SIG-M5 (cell line): ENCODE data around the gene RAB23.
"Not testable (repeated sequence)": the region's sequence is repeated elsewhere in the genome, so short reads cannot be mapped to it uniquely, and the experiment has no call there.

Experiments used
- DNase-seq: peaks from one replicate; lab custom pipeline; 2025; lab: John Stamatoyannopoulos, UW

The RAB23 gene

DNA sequence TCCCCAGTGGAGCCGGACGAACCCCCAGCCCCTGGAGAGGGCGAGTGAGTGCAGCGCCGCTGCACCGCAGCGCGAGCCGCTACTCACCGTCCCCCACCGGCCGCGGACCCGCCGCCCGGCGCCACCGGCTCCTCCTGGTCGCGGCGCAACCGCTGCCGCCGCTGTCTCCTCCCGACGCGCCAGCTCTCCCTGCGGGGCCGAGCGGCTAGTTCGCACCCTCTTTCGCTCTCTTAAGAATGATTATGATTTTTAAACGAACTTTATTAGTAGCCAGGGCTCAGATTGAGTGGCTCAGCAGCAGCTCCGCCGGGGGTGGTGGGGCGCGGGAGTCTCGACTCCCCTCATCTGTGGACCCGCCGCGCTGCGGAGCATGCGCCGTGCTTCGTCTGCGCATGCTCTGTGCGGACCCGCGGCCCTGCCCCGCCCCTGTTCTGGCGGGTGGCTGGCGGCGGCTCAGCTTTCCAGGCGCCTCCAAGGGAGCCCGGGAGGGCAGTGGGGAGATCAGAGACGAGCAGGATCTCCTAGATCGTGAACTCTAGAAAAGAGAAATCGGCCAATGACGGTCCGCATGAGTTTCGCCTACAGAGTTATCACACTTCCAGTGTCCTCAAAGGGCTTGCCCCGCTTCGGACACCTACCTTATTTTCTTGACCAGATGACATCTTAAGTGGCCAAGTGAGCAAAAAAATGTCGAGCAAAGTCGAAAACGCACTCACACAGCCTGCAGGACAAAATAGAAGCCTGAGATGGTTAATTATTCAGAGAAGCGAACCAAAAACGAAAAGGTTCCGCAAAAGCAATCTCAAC lies at the start of gene RAB23:
Gene RAB23, minus strand, starts transcription at position 372 of the 807 bp plus-strand sequence. CDS start 11,927 bp downstream, outside the sequence.
- no peak for DNase-seq

DNA sequence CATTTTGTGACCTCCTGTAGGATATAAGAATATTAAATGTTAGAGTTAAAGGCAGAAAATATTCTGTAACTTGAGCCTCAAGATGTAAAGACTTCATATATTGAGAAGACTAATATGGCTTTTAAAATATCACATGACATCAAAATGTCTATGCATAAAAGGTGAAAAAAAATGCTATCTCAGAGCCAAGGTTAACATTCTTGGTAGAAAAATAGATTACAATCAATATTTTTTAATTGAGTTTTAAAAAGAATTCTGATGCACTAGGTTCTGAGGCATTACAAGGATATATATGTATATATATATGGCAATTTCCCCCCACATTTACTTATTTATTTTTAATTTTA lies 46.2 kb upstream of the RAB23 start:
- DNase-seq, result no peak

DNA sequence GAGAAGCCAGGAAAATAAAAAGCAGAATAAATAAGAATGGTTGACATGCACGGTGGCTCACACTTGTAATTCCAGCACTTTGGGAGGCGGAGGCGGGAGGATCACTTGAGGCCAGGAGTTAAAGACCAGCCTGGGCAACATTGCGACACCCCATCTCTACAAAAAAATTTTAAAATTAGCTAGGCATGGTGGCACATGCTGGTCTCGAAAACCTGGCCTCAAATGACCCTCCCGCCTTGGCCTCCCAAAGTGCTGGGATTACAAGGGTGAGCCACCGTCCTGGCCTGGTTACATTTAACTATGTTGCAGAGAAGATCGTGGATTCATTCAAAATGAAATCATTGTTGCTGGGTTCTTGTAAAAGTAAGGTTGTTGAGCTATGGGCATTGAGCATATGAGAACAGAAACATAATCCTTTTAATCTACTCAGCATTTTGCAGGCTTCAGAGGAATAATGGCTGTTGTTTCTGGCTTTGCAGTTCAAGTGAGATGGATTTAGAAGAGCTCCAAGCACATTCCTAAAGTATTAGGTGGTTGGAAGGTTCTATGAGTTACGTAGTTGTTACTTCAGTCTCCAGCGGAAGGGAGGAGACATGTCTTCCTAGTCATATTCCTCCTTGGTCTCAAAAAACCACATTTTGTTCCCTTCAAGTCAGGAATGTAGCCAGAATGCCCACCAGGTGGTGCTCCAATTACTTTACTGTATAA lies 45.6 kb upstream of the RAB23 start:
- DNase-seq, result no peak

DNA sequence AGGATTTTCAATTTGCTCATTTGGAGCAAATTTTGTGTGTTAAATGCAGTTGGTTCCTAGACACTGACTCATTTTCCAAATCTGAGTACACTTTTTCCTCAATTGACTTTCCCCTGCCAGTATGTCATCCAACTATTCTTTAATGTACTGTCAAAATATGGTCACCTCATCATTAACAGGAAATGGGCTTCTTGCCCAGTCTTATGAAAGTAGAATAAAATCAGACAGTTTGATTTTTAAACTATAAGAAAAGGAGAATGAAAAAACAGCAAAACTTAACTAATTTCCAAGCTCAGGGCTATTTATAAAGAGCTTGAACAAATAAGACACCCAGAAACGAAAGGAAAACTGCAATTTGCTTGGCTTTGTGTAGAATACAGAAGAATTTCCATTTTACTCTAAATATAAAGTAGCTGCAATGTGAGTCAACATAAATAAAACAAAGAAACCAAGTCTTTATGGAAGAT lies 43.7 kb upstream of the RAB23 start:
- no peak for DNase-seq

DNA sequence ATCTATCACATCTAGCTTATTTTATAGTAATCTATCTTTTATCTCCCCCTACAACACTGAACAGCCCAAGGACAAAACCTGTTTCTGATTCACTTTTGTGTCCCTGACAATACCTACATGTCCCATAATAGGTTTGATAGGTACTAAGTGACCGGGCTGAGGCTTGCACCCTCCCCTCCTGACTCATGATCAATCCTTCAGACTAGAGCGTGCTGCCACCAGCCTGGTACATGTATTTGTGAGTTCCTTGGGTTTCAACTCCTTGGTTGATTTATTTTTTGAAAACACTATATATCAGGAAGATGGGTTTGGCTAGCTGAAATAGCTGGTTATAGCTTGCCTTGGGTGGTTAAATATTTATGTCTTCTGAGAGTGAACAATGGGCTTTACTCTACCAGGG lies 41.6 kb upstream of the RAB23 start:
- no peak for DNase-seq

DNA sequence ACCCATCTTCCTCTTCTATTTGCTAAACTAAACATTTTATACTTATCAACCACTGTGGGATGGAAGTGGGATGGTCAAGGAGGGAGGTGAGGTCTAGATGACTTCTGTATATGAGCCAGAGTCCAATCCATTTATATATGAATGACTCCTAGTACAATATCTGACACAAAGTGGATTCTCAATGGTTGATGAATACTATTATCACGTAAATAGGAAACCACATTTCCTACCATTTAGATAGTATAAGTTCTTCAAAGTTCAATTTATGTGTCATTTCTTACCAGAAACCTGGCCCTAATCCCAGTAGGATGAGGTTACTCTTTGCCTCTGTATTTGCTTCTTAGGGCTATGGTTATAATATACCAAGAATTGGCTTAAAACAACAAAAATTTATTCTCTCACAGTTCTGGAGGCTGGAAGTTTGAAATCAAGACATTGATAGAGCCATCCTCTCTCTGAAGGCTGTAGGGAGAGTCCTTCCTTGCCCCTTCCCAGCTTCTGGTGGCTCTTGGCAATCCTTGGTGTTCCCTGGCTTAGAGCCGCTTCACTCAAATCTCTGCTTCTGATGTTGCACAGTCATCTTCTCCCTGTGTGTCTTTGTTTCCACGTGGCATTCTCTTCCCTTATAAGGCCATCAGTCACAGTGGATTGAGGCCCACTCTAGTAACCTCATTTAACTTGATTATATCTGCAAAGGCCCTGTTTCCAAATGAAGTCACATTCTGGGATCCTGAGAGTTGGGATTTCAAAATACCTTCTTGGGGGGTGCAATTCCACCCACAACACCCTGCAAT lies 41.0 kb upstream of the RAB23 start:
- DNase-seq, result no peak

DNA sequence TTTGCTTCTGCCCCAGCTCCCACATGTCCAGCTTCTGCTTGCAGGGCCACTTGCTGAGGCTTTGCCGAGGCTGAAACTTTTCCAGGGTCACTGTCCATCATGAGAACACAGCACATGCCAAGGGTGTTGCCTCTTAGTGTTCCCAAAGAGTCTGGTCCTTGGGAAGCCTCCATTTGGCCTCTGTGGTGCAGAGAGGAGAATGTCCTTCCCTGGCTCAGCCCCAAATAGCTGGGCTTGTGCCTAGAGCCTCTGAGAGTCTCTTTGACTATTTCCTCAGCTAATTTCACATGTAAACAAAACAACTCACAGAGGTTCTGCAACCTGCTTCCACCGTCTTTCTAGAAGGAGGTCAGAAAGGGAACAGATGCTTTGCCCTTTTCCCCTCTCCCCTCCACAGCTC lies 40.4 kb upstream of the RAB23 start:
- DNase-seq, result no peak

DNA sequence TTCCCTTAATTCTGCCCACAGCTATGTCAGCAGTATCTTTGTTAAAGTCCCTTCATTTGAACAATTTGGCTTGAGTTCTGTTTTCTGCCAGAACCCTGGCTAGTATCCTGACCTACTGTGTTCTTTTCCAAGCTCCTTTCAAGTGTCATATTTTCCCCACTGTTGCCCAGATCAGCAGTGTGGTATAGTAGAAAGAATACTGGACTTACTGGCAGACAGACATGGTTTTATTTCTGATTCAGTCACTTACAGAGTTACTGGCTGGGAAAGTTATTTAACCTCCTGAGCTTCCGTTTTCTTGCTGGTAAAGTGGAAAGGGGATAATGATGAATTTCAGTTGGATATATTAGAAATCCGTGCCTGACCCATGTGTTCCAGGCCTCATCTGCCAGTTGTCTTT lies 39.8 kb upstream of the RAB23 start:
- no peak for DNase-seq

DNA sequence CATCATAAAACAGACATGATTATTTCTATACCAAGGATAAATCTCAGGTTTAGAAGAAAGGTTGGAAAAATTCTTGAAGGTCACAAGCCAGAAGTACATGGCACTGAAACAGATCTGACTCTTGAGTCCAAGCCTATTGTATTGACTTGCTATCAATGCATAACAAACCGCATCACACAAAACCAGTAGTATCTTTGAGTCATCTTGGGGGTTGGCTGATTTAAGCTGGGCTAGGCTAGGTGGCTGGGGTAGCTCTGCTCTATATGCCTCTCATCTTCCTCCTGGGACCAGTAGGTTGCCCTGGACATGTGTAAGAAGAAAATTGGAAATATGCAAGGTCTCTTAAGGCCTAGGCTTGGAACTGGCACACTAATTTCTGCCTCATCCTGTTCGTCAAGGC lies 37.0 kb upstream of the RAB23 start:
- DNase-seq, result no peak

DNA sequence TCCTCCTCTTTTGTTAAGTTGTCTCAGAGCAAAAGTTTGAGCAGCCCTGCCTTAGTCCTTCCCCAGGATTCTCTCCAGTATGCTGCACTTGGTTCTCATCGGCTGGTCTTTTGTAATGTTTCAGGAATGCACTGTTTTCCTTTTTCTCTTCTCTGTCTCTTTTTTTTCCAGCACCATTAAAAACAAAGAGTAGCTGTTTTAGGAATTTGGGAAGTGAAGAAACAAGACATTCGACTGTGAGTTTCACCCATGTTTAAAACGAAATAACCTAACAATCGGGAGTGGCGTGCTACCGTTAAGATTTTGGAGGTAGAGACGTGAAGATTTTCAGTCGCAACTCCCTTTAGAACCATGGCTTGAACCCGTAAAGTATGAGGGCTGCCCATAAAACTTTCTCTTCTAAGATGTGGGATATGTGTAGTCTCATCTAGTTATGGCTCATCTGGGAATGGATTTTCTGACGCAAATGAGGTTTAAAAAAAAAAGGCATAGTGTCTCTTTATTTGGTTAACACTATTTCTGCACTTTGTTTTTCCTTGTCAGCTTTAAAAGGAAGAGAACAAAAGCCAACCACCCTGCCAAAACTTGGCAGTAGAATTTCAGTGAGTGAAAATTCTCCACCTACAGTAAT lies 35.9 kb upstream of the RAB23 start:
- no peak for DNase-seq

DNA sequence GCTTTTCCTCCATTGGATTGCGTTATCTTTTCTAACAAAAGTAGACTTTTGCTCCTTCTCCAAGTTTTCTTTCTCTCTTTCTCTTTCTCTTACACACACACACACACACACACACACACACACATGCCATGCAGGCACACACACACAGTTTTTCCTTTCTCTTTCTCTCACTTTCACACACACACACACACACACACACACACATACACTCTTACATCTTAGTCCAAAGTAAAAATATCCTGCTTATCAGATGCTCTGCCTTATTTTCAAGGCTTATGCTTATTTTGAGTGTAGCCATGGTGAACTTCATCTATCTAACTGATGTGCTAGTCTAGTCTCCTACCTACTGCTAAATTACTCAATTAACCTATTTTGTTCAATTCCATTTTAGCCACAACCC lies 34.4 kb upstream of the RAB23 start:
- no peak for DNase-seq

DNA sequence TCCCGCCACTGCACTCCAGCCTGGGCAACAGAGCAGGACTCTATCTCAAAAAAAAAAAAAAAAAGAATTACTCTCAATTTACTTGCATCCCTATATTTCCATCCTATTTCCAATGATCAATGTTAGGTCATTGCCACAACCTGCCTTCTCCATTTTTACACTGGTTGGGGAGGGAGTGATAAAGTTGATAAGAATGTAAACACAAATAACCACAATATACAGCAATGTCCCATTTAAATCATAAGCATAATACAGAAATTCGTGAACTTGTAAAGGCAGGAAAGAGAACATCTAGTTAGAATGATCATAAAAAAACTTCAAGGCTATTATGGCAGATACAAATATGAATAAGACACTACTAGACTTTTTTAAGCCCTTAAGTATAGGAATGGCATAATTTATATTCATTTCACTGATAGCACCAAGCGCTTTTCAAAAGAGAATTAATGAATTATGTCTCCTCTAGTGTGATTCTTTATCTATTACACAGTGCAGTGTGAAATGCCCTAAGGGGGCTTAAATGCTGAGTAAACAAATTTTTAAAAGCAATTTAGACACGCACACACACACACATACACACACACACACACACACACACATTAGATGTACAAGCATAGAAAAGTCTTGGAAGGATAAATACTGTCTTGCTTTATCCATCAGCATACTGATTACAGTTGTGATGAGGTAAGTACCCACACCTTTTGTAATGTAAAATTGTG lies 33.5 kb upstream of the RAB23 start:
- DNase-seq, result no peak

DNA sequence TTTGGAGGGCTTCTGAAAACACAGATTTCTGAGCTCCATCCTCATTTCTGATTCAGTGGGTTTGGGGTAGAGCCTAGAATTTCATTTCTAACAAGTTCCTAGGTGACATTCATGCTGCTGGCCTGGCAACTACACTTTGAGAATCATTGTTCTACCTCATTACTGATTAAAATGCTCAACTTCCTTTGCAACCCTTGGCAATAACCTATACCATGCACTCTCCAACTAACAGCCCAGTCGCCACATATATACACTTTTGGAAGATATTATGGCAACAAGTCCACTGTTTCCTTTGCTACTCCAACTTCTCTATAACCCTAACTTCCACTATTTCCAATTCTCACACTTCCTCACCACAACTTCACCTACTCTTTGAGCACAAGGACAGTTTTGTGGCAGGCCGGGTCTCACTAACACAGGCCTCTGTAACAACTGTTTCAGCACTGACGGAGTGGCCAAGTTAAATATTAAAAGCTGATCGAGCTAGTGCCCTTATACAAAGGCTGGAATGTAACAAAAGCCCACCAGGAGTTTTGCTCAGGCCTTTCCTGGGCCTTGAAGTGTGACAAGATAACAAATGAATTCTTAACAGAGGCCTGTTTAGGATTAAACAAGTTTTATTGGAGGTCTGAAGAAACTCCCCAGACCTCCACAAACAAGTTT lies 32.1 kb upstream of the RAB23 start:
- DNase-seq, result no peak

DNA sequence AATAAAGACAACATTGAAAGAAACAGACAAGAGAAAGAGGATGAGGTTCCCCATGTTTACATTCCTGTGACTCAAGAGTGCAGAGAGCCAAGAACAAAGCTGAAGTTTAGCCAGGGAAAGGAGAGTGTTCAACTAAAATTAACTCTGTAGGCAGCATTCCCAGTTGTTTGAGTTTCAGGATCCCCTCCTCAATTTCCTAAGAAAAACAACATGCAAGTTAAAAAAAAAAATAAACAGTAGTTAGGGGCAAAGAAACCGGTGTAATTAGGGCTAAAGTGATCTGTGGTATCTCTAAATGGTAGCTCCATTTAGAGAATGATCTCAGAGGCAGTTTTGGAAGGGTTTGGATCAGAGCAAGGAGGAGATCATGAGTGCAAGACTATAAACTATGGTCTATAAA lies 30.9 kb upstream of the RAB23 start:
- DNase-seq, result no peak

DNA sequence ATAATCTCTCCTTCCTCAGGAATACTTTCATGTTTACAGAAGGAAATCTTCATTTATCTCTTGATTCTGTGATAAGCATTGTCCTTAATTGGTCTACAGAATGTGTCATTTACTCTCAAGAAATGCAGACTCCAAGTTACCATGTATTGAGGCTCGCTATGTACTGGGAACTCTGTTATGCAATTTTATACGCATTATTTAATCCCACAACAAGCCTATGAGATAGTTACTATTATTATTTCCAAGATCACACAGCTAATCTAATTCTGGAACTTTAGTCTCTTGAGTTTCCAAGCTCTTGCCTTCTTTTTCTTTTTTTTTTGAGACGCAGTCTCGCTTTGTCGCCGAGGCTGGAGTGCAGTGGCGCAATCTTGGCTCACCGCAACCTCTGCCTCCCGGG lies 30.0 kb upstream of the RAB23 start:
- no peak for DNase-seq

DNA sequence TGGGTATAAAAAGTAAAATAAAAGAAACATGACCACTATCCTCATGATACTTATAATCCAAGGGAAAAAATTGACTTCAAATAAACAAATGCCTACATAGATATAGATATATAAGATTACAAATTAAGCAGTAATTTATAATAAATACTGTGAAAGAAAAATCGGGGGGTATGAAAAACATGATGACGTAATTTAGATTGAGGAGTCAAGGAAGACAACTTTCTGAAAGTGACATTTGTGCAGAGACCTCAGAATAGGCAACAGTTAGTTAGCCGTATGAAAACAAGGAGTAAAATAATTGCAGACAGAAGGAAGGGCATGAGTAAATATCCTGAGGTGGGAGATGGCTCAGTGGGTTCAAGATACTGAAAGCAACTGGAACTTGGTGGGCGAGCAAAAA lies 28.2 kb upstream of the RAB23 start:
- no peak for DNase-seq

DNA sequence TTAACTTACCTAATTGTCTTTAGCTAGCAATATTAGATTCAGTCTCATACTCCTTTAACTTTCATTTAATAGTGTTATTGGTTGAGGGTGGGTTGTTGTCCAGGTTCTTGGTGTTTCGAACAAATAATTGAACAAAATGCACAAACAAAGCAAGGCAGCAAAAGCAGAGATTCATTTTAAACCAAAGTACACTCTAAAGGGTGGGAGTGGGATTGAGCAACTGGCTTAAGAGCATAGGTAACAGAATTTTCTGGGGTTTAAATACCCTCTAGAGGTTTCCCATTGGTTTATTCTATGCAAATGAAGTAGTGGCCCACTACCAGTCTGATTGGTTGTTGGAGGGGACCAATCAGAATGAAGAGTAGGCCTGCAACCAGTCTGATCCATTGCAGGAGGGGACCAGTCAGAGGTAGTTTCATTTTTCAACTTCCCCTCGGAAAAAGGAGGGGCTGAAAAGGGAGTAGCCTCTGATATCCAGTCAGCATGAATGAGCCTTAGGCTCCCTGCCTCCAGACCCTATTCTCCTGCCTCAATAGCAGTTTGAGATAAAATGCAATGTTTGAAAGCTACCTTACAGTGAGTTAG lies 26.3 kb upstream of the RAB23 start:
- DNase-seq, result no peak

DNA sequence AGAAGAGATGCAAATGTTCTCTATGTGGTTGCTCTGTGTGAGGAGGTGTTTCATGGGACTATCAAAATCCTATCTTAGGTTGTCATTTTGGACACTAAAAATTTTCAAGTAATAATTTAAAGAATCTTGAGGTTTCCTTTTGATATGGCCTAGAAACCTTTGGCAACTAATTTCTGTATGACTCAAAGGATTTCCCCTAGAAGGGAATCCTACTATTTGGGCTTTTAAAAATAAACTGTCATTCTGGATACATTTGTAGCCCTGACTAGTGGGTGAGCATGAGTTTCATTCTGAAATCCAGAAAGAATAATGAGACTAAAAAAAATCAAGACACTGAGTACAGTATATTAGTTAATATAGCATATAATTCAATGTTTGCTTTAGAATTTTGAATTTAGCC lies 25.5 kb upstream of the RAB23 start:
- DNase-seq, result no peak

DNA sequence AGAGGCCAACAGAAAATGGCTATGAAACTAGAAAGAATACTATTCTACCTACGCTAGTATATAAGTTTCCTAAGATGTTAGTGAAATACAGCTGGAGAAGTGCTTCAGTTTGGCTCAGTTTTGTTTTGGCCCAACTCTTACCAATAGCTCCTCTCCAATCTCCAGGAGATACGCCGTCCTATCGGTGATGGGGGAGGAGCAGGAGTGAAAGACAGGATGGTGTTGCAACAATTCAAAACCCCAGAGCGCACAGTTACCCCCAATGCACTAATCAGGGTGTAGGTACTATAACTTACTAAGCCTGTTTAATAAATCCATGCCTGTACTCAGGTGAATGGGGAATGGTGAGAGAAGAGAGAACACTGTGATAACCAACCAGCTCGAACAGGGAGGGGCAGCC lies 24.2 kb upstream of the RAB23 start:
- DNase-seq, result no peak

DNA sequence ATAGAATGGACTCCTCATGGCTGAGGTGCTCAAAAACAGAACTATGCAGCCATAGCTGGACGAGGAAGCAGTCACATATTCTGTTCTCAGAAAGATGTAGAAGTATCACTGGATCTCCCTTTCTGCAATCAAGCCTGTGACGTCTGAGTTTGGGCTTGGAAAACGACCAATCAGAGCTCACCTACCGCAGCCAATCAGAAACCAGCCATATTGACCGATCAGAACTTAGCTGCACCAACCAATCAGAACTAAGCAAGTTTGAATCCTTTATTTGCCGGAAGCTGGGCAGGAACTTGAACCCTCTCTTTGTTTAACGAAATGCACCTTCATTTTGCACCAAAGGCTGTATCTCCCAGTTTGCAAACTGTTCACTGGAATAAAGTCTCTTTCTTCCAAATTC lies 21.8 kb upstream of the RAB23 start:
- DNase-seq, result no peak

DNA sequence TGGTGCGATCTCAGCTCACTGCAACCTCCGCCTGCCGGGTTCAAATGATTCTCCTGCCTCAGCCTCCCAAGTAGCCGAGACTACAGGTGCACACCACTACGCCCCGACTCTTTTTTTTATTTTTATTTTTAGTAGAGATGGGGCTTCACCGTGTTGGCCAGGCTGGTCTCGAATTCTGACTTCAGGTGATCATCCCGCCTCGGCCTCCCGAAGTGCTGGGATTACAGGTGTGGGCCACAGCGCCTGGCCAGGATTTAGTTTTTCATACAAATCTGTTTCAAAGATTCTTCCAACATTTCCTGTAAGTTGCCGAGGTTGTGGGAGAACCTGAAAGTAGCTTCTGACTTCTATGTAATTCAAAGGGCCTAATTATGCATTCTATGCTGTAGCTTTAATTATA lies 21.4 kb upstream of the RAB23 start:
- DNase-seq, result not testable (repeated sequence)
